GM18499 (cell line): Measurements from ENCODE around the gene PRSS1.
"Not testable (repeated sequence)": the region's sequence is repeated elsewhere in the genome, so short reads cannot be mapped to it uniquely, and the experiment has no call there.

Source experiments
- ATAC-seq: cut with Tn5 transposase; IDR thresholded peaks from one replicate; pipeline ENCODE4 v1.9.1; 2021; ENCODE audit warnings: moderate number of reproducible peaks; ENCODE audit not compliant: insufficient read depth, unreplicated experiment

The PRSS1 gene

DNA sequence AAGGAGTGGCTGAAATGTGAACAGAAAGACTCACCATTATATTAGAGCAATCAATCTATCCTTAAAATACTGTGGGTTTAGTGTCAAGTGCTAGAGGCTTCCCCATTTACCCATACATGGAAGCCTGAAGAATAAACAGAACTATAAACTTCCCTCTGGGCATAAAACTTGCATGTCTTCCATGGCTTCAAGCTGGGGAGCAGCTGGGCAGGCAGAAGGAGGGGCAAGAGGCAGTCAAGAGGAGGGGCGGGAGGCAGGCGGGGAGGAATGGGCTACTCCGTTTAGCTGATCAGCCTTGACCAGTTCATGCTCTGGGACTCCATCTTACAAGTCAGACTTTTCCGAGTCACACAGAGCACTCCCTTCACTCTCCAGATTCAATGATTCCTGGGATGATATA lies 3.5 kb upstream of the PRSS1 start:
- no peak for ATAC-seq

DNA sequence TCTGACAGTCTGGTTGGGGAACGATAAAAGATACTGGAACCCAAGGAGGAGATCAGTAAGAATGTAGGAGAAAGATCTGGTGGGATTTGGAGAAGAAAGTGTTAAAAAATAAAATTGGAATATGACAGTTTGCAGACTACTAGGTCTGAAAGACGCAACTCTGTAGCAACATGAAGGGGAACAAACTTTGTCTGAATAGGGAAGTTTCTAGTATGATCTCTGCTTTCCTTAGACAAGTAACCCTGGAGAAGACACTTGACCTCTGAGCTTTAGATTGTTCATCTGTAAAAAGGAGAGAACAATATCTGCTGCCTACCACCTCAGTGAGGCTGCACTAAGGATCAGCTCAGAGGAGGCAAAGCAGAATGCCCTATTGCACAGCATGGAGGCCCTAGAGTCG lies 3.0 kb upstream of the PRSS1 start:
- ATAC-seq = no peak

DNA sequence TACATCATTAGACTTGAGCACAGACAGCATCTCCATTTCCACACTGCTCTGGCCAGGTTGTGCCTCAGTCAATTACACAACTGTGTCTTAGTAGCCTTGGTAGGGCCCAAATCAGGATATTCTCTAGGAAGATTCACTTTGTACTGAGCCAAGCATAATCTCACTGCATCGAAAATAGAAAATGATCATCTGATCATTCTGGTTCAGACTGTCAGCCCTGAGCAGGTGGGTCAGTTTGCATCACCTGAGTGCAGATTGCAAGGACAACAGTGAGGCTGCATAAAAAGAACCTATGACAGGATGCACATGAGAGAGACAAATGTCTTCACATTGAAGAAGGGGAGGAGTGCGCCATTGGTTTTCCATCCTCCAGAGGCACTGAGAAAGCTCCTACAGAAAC lies 862 bp upstream of the PRSS1 start:
- not testable (repeated sequence) for ATAC-seq

DNA sequence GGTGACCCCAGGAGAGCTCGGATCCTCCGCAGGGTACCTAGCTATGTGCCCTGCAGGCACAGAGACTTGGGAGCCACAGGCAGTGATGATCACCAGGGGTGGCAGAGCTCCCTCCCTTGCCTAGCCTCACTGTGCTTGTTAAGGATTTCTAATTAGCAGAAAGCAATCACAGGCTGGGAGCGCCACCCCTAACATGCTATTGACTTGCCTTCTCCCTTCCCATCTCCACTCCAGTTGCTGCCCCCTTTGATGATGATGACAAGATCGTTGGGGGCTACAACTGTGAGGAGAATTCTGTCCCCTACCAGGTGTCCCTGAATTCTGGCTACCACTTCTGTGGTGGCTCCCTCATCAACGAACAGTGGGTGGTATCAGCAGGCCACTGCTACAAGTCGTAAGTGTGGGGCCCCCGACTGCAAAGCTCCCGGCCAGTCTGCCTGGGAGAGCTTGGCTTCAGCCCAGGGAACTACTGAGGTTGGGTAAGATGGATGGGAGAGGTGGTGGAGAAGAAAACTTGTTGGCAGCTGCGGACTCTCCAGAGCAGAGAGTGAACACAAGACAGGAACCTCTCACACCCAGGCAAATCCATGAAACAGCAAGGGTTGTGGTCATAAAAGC lies 1.2 kb downstream of the PRSS1 start:
- ATAC-seq = no peak

DNA sequence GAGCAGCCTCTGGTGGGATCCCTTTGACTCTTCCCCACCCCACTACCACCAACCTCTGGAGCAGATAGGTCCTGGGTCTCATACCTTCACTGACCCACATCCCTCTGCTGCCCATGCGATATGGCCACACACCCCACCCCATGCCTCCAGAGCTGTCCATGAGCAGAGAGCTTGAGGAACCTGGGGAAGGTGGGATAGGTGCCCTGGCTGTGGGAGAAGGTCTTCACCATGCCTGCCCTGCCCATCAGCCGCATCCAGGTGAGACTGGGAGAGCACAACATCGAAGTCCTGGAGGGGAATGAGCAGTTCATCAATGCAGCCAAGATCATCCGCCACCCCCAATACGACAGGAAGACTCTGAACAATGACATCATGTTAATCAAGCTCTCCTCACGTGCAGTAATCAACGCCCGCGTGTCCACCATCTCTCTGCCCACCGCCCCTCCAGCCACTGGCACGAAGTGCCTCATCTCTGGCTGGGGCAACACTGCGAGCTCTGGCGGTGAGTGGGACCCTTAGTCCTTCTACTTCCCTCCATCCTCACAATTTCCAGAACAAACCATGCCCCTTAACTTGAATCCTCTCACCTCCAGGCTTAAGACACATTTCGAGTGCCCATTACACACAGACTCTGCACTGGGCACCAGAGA lies 2.4 kb downstream of the PRSS1 start:
- not testable (repeated sequence) for ATAC-seq

DNA sequence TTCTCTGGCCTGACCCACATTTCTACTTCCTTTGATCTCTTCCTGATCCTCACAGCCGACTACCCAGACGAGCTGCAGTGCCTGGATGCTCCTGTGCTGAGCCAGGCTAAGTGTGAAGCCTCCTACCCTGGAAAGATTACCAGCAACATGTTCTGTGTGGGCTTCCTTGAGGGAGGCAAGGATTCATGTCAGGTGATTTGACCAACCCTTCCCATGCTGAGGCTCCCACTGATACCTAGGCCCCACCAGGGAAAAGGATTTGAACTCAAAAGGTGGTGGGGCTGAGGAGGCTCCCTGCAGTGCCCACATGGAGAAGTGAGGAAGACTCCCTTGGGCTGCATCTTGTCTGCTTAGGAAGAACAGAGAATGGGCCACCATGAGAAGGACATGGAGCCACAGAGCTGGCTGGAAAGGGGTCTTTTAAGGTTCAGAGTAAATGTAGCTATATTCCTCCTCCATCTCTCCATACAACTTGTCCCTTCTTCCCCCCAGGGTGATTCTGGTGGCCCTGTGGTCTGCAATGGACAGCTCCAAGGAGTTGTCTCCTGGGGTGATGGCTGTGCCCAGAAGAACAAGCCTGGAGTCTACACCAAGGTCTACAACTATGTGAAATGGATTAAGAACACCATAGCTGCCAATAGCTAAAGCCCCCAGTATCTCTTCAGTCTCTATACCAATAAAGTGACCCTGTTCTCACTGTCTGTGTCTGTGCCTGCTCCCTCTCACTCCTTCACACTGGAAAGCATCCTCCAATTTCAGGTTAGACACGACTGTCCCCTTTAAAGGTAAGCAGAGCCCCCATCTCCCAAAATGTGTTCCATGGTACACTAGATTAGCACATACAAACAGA lies 3.3 kb downstream of the PRSS1 start:
- no peak for ATAC-seq

DNA sequence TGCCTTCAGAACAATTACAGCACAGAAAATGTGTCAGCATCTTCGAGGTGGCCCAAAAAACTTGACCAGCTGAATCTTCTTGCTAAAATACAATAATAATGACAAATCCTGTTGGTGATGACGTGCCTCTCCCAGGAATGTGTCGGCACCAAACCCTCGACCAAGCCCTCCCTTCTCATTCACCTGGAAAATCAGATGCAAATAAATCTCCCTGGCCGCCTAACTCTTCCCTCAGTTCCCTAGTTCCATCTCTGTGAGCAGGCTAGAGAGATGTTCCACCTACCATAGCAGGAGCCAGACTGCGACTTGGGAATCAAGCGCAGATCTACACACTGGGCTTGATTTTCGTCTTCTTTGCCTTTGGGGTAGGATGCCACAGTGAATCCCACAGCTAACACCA lies 4.1 kb downstream of the PRSS1 start:
- ATAC-seq = no peak

DNA sequence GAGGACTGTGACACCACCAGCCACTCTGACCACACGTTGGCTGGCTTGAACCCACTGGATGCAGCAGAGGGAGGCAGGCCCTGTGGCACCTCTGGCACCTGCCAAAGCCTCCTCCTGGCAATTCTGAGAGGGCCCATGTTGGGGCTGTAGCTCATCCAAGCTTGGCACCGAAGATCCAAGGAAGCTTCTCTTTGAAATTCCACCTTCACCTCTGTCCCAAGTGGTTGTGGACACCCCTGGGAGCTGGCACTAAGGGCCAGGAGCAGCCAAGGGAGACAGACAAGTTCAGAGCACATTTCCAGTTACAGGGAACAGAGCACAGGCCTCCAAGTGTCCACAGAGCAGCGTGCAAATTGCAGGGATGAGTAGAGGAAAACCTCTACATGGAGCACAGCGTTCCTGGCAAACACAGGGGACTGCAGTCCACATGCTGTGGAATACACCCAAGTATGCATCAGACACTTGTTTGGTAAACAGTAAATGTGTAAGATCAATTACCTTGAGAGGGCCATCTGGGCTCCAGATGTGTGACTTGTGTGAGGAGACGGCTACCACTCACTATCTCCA lies 4.7 kb downstream of the PRSS1 start:
- ATAC-seq = not testable (repeated sequence)

DNA sequence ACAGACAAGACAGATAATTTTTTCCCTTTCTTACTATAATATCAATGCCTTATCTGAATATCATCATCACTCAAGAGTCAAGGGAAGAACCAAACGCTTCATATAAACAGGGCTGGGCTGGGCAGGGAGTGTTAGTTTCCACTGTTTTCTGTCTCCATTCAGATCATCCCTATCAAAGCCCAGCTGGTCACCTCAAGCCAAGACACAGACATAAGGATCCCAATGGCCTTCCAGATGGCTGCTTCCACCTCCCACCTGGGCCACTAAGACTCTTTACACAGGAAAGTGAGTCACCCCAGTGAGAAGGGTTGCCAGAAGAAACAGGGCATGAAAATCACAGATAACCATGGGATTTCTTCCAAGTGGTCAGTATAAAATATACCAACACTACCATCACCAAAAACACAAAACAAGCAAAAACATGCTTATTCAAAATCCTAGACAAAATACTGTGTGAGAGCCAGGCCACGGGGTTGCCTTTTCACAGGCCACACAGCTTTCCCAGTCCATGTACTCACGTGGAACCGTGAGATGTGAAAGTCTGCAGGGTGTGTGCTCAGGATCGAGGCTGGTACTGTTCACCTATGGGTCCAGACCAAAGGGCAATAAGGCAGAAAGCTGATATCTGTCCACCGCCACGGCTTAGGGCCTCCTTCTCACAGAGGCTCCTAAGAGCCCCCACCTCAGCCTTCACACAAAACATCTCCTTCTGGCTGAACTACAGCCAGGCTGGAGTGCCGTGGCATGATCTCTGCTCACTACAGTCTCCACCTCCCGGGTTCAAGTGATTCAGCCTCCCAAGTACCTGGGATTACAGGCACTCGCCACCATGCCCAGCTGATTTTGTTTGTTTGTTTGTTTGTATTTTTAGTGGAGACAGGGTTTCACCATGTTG lies 5.7 kb downstream of the PRSS1 start:
- ATAC-seq = no peak

DNA sequence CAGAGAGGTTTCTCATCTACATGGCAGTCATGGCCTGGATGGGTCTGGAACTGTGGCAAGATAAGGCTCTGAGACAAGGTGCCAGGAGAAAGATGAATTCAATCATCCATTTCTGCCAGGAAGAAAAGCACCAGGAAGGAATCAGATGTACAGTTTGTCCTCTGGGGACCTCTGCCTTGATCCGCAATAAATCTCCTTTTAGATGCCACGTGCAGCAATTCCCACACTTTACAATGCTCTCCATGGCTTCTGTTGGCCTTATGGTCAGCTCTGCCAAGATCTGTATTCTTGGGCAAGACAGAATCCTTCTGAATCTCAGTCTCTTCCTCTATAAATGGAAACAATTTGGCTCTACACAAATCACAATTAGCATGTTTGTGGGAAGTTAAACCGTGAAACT lies 9.0 kb downstream of the PRSS1 start:
- not testable (repeated sequence) for ATAC-seq

DNA sequence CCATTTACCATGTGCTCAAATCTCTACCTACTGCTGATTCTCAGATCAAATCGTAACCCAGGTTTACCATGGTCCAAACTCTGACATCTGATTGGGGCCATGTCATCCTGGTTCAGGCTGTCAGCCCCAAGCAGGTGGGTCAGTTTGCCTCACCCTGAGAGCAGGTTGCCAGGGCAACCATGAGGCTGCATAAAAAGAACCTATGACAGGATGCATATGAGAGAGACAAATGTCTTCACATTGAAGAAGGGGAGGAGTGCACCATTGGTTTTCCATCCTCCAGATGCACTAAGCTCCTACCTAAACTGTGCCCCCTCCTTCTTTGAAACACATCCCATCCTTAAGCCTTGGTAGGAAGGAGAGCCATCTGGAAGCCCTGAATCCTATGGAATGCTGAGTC lies 10.2 kb downstream of the PRSS1 start:
- ATAC-seq = no peak

DNA sequence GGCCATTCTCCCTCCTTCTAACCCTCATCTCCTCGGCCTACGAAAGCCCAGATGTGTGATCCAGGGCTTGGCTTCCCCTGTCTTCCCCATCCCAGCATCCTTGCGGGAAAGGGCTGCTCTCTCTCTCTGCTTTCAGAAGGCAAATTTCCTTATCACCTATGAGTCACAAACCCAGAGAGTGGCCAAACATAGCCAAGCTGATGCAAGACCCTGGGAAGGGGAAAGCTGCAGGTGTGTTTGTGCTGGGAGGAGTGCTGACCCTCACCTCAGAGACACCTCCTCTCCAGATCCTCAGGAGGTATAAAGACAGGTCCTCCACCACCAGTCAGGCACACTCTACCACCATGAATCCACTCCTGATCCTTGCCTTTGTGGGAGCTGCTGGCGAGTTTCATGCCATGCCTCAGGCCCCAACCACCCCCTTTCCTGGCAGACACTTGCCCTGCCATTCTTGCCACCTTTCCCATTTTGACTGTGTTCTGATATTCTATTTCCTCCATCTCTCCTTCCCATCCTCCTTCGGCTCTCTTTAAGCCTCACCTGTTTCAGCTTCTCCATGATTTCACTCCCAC lies 10.9 kb downstream of the PRSS1 start:
- ATAC-seq = no peak

DNA sequence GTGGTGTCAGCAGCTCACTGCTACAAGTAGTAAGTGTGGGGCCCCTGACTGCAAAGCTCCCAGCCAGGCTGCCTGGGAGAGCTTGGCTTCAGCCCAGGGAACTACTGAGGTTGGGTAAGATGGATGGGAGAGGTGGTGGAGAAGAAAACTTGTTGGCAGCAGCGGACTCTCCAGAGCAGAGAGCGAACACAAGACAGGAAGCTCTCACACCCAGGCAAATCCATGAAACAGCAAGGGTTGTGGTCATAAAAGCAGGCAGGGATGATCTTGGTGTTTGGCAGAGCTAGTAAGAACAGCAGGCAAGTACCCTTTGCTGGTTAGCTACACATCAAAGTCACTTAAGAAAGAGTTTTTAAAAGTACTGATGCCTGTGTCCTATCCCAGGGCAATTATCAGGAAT lies 12.3 kb downstream of the PRSS1 start:
- not testable (repeated sequence) for ATAC-seq

DNA sequence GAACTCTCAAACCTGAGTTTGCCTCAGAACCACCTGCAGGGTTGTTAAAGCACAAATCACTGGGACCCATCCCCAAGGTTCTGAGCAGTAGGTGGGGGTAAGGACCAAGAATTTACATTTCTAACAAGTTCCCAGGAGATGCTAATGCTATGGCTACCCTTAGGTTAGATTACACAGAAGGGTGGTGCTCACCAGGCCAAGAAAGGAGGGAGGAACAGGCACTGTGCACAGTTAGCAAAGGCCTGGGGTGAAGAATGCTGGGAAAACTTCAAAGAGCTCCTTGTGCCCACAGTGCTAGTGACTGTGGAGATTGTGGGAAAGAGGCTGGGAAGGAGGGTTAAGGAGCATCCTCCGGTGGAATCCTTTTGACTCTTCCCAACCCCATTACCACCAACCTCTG lies 12.8 kb downstream of the PRSS1 start:
- no peak for ATAC-seq

DNA sequence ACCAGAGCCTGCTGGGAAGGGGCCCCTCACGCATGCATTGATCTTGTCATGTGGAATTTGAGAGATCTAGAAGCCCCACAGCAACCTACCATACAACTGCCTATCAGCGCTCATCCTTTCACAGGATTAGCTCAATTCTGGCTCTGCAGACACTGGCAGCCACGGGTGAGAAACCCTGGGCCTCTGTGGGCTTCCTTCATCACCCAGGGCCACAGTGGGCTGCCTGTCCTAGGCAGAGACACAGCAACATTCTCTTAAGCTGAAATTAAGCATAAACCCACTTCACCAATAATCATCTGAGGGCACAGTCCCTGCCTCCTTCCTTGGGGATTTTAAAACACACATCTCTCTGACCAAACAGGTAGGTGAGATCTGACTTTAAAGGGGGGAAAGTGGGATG lies 18.2 kb downstream of the PRSS1 start:
- no peak for ATAC-seq

DNA sequence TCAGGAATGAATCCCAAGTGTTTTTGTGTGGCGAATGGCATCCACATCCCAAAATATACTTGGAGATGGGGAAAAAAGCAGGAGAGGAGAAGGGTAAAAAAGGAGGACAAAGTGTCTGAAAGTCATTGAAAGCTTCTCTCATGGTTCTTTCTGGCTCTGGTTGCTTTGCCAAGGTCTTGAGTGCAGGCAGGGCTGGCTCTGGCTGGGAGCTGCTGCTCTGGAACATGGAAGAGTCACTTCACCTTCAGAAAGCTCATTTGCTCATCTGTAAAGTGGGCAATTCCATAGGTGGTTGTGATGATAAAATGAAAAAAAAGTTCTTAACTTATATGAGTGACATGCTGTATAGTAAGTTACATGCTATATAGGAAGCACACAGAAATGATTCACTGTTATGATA lies 18.6 kb downstream of the PRSS1 start:
- no peak for ATAC-seq

DNA sequence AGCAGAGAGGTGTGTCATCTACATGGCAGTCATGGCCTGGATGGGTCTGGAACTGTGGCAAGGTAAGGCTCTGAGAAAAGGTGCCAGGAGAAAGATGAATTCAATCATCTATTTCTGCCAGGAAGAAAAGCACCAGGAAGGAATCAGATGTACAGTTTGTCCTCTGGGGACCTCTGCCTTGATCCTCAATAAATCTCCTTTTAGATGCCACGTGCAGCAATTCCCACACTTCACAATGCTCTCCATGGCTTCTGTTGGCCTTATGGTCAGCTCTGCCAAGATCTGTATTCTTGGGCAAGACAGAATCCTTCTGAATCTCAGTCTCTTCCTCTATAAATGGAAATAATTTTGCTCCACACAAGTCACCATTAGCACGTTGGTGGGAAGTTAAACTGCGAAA lies 19.6 kb downstream of the PRSS1 start:
- ATAC-seq = not testable (repeated sequence)

DNA sequence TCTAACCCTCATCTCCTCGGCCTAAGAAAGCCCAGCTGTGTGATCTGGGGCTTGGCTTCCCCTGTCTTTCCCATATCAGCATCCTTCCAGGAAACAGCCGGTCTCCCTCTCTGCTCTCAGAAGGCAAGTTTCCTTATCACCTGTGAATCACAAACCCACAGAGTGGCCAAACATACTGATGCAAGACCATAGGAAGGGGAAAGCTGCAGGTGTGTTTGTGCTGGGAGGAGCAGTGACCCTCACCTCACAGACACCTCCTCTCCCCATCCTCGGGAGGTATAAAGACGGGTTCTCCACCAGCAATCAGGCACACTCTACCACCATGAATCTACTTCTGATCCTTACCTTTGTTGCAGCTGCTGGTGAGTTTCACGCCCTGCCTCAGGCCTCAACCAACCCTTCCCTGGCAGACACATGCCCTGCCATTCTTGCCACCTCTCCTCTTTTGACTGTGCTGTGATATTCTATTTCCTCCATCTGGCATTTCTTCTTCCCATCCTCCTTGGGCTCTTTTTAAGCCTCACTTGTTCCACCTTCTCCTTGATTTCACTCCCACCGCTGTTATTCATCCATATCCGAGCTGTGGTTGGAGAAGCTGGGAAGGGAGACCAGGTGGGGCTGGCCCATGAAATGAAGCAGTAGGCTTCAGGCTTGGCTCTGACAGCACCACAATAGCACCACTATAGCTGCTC lies 21.5 kb downstream of the PRSS1 start, which contains the start of gene PRSS2:
Gene PRSS2, plus strand, starts transcription at position 310 of the 692 bp plus-strand sequence. Its CDS starts 13 bp downstream, at position 323.
- ATAC-seq = no peak

DNA sequence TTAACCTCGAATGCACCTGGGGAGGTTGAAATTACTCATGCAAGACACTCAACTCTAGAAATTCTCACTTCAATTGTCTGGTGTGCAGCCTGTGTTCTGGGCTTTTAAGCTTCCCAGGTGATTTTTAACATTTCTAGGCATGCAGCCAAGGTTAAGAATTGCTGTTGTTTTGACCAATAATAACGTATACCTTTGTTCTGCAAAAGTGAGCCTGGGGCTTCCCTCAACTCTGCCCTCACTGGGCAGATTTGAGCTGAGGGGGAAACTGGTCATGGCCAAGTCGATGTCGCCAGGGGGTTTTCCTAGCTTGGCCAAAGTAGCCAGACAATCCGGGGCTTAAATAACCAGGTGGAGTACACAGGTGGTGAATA lies 22.1 kb downstream of the PRSS1 start:
- peak; percentile 69 for ATAC-seq
